ENCODE measurements around the gene MCHR1. TPM values are rescaled to one million over a fixed set of nuclear protein-coding genes. Genes with fewer than 3 reads are reported as not detected.
"Not testable (repeated sequence)": the region's sequence is repeated elsewhere in the genome, so short reads cannot be mapped to it uniquely, and the experiment has no call there.

MCHR1 gene
- total RNA-seq, 2 experiments from 2014 or later, result not detected

DNA sequence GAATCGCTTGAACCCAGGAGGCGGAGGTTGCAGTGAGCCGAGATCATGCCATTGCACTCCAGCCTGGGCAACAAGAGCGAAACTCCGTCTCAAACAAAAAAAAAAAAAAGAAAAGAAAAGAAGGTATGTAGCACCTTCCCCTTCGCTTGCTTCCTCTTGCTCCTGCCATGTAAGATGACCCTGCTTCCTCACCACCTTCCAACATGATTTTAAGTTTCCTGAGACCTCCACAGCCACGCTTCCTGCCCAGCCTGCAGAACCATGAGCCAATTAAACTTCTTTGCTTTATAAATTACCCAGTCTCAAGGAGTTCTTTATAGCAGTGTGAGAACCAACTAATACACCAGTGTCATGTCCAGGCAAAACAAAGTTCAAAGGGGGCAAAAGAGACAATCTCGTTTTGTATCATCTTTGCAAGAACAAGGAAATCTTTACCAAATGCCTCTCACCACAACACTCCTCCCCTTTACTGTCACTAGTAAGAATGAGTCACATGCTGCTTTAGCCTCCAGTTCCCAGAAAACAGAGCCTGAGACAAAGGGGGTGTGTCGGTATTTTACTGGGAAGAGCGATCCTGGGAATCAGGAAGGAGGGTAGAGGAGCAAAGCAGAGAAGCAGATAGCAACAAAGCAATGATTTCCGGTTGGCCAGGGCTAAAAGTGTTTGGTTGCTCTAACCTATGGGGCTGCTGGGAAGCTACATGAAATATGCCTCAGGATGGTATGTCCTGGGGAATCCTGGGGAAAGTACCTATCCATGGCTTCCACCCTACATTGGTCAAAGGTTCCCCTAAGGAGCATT lies 10.5 kb upstream of the MCHR1 start:
- ATAC-seq (peak; percentile 84), DNase-seq (peak; percentile 48)
- CTCF ChIA-PET, result interaction anchor here (0.5 to 2.2 kb wide), 6 partner anchors 11 to 232 kb away, joined by 3 to 14 read pairs (median 3); no protein-coding TSS in a partner anchor
- H3K9me3 Mint-ChIP-seq (ENCODE audit: low read depth), result no peaks in the 10 kb centered on the region
- H3K36me3 Mint-ChIP-seq, result peaks cover 11% of the 10 kb centered on the region
- H3K4me3 Mint-ChIP-seq, result no peak overlapping the region
- no peaks in the 10 kb centered on the region for H3K27me3 Mint-ChIP-seq
- H3K27ac Mint-ChIP-seq, result peak overlapping the region; percentile 81
- peaks cover 24% of the 10 kb centered on the region for H3K4me1 Mint-ChIP-seq

DNA sequence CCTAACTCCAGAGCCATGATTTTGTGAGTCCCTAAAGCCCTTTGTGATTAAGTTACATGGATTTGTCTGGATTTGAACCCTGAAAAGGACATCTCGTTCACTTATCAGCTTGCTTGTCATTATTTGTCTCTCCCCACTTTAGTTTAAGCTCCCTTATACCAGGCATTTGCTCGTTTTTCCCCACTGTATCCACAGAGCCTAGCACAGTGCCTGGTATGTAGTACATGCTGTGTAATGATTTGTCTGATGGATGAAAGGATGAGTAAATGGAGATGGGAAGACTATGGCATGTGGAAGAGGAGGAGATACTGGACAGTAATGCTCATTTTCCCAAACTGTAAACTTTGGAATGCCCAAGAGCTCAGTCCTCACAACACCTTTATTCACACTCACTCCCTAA lies 9.2 kb upstream of the MCHR1 start:
- Mint-ChIP-seq H3K27ac (peak overlapping the region; percentile 81), H3K9me3 (ENCODE audit: low read depth) (no peaks in the 10 kb centered on the region), H3K4me1 (peaks cover 24% of the 10 kb centered on the region), H3K4me3 (no peak overlapping the region), H3K36me3 (peaks cover 11% of the 10 kb centered on the region), H3K27me3 (no peaks in the 10 kb centered on the region)
- CTCF ChIA-PET, result interaction anchor here (0.7 to 2.2 kb wide), 6 partner anchors 12 to 233 kb away, joined by 3 to 14 read pairs (median 3); no protein-coding TSS in a partner anchor
- DNase-seq, result no peak
- no peak for ATAC-seq

DNA sequence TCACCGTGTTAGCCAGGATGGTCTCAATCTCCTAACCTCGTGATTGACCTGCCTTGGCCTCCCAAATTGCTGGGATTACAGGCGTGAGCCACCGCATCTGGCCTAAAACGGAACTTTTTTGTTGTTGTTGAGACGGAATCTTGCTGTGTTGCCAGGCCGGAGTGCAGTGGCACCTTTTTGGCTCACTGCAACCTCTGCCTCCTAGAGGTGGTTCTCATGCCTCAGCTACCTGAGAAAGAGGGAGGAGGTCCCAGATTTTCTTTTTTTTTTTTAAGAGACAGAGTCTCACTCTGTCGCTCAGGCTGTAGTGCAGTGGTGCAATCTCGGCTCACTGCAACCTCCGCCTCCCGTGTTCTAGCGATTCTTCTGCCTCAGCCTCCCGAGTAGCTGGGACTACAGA lies 7.9 kb upstream of the MCHR1 start:
- Mint-ChIP-seq H3K27ac (no peak overlapping the region), H3K4me3 (no peak overlapping the region), H3K4me1 (peaks cover 24% of the 10 kb centered on the region), H3K27me3 (no peaks in the 10 kb centered on the region), H3K36me3 (peaks cover 11% of the 10 kb centered on the region), H3K9me3 (ENCODE audit: low read depth) (no peaks in the 10 kb centered on the region)
- no peak for DNase-seq
- ATAC-seq, result no peak
- CTCF ChIA-PET, result interaction anchor here (1.6 kb wide), 1 partner anchor 12 kb away, joined by 5 read pairs; no protein-coding TSS in a partner anchor

DNA sequence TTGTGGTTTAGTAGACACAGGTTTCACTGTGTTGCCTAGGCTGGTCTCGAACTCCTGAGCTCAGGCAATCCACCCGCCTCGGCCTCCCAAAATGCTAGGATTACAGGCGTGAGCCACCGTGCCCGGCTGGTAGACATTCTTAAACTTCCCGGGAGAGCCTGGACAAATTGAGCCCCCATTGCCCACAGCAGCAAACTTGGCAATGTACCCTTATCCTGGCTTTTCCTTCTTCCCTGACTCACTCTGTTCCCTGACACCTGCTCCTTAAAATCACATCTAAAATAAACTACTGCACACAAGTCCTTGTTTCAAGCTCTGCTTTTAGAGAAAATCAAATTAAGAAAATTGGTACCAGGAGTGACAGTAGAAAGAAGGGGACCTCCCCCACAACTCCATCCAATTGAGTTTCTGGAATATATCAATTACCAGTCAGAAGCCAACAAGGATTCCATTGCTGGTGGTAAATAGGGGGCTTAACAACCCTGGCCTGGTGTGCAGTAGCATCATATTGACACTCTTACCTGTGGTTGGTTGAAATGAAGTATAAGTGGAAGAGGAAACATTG lies 7.4 kb upstream of the MCHR1 start:
- CTCF ChIA-PET, result interaction anchor here (1.6 kb wide), 1 partner anchor 11 kb away, joined by 5 read pairs; no protein-coding TSS in a partner anchor
- no peak overlapping the region for H3K4me3 Mint-ChIP-seq
- DNase-seq (no peak), ATAC-seq (no peak)
- H3K36me3 Mint-ChIP-seq, result peaks cover 11% of the 10 kb centered on the region
- no peaks in the 10 kb centered on the region for H3K27me3 Mint-ChIP-seq
- no peak overlapping the region for H3K27ac Mint-ChIP-seq
- no peaks in the 10 kb centered on the region for H3K9me3 Mint-ChIP-seq (ENCODE audit: low read depth)
- H3K4me1 Mint-ChIP-seq, result peaks cover 24% of the 10 kb centered on the region

DNA sequence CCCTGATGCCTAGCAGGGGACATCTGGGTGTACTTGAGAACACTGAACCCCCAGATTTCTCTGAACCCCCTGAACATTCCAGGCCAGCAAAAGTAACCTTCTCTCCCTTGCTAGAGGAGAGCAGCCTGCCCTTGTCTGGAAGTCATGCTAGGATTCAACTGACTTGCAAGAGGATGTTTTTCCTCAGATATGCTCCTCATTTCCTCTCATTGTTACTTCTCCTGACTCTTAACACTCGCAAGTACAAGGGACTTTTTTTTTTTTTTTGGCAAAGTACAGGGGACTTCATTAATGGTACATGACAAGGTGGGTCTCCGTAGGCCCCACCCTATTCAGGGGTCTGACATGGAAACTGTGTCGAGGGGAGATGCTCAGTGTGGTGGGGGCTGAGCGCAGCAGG lies 6.3 kb upstream of the MCHR1 start:
- CTCF ChIA-PET, result interaction anchor here (1.6 to 2.3 kb wide), 2 partner anchors 10 kb away, joined by 5 to 10 read pairs; no protein-coding TSS in a partner anchor
- Mint-ChIP-seq H3K27ac (no peak overlapping the region), H3K27me3 (no peaks in the 10 kb centered on the region), H3K36me3 (peaks cover 9% of the 10 kb centered on the region), H3K4me3 (no peak overlapping the region), H3K9me3 (ENCODE audit: low read depth) (no peaks in the 10 kb centered on the region), H3K4me1 (peaks cover 20% of the 10 kb centered on the region)
- DNase-seq, result no peak
- no peak for ATAC-seq

DNA sequence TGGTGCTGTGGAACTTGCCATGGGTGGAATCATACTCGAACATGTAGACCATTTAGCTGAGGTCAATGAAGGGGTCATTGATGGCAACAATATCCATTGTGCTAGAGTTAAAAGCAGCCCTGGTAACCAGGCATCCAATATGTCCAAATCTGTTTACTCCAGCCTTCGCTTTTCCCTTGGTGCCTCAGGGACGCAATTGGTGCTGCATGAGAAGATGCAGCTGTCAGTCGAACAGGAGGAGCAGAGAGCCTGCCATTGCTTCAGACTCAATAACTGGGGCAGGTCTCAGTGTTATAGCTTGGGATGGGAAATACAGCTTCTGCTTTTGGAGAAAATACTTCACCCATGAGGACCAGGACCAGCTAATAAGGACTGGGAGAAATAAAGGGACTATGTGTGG lies 5.0 kb upstream of the MCHR1 start:
- no peaks in the 10 kb centered on the region for H3K9me3 Mint-ChIP-seq (ENCODE audit: low read depth)
- peaks cover 9% of the 10 kb centered on the region for H3K4me1 Mint-ChIP-seq
- H3K27ac Mint-ChIP-seq, result no peak overlapping the region
- peaks cover 4% of the 10 kb centered on the region for H3K36me3 Mint-ChIP-seq
- no peak for ATAC-seq
- no peak overlapping the region for H3K4me3 Mint-ChIP-seq
- no peak for DNase-seq
- peaks cover 3% of the 10 kb centered on the region for H3K27me3 Mint-ChIP-seq
- CTCF ChIA-PET, result interaction anchor here (2.3 kb wide), 2 partner anchors 9 to 28 kb away, joined by 9 to 10 read pairs; no protein-coding TSS in a partner anchor

DNA sequence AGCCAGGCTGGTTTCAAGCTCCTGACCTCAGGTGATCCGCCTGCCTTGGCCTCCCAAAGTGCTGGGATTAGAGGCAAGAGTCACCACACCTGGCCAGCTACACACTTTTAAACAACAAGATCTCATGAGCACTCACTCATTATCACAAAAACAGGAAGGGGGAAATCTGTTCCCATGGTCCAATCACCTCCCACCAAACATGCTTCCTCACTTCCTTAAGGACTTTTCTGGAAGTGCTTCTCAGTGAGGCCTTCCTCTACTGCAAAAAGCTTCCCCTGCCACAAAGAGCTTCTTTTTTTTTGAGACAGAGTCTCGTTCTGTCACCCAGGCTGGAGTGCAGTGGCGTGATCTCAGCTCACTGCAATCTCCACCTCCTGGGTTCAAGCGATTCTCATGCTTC lies 3.1 kb upstream of the MCHR1 start:
- not testable (repeated sequence) for DNase-seq; H3K9me3 Mint-ChIP-seq (ENCODE audit: low read depth)
- CTCF ChIA-PET, result interaction anchor here (0.8 to 1.2 kb wide), 3 partner anchors 32 to 223 kb away, joined by 3 read pairs; no protein-coding TSS in a partner anchor

DNA sequence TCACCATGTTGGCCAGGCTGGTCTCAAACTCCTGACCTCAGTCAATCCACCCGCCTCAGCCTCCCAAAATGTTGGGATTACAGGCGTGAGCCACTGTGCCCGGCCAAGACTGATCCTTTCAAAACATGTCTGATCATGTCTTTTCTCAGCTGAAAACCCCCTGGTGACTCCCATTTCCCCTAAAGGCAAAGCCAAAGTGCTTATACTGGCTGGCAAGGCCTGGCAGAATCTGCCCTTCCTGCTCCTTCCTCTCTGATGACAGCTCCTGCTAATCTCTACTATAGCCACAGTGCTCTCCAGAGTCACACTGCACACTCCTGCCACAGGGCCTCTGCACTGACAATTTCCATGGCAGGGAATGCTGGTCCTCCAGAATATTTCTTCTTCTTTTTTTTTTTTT lies 2.6 kb upstream of the MCHR1 start:
- peaks cover 2% of the 10 kb centered on the region for H3K36me3 Mint-ChIP-seq
- no peaks in the 10 kb centered on the region for H3K4me1 Mint-ChIP-seq
- no peak overlapping the region for H3K4me3 Mint-ChIP-seq
- peaks cover 16% of the 10 kb centered on the region for H3K27me3 Mint-ChIP-seq
- H3K9me3 Mint-ChIP-seq (ENCODE audit: low read depth), result no peaks in the 10 kb centered on the region
- no peak for DNase-seq
- no peak overlapping the region for H3K27ac Mint-ChIP-seq
- CTCF ChIA-PET, result interaction anchor here (0.8 to 1.2 kb wide), 2 partner anchors 178 to 222 kb away, joined by 3 read pairs; no protein-coding TSS in a partner anchor
- no peak for ATAC-seq

More for the DNA sequence above, 3.1 kb upstream of the MCHR1 start:
- not testable (repeated sequence) for H3K27ac Mint-ChIP-seq, ATAC-seq, H3K36me3 Mint-ChIP-seq, H3K4me1 Mint-ChIP-seq, H3K4me3 Mint-ChIP-seq
- H3K27me3 Mint-ChIP-seq, result peaks cover 16% of the 10 kb centered on the region

DNA sequence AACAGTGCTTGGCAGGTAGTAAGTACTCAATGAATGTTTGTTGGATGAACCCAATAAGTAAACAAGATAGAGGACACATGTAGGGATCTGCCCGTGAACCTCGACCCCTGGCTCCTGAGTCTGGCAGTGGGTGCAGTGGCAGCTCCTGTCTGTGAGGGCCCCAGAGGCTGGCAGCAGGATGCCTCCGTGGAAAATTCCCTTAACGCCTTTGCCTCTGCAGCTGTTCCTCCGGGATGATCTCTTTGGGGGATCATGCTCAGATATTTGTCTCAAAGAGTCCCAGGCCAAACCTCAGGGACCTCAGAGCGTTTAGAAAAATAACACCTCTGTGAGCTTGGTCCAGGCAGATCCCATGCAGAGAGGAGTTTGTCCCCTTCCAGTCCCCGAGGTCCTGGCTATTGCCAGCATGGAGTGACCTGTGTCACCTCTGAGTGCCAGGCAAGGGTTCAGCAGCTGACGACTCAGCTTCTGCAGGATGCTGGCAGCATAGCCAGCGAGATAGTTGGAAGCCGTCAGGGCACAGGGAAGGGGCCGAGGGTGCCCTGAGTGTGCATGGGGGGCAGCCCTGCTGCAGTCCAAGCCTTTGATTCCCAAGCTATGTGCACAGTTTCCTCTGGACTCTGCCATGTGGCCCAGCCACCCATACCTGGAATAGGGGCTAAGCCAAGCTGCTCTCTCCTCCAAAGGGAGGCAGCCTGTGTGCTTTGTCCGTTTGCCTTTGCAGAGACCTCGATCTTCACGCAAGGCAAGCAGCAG lies 613 bp upstream of the MCHR1 start:
- Mint-ChIP-seq H3K27me3 (peaks cover 16% of the 10 kb centered on the region), H3K27ac (no peak overlapping the region), H3K4me3 (no peak overlapping the region), H3K36me3 (no peaks in the 10 kb centered on the region), H3K4me1 (peaks cover 20% of the 10 kb centered on the region), H3K9me3 (ENCODE audit: low read depth) (no peaks in the 10 kb centered on the region)
- CTCF ChIA-PET, result interaction anchor here (1.2 kb wide), 1 partner anchor 15 kb away, joined by 3 read pairs; no protein-coding TSS in a partner anchor
- DNase-seq (no peak), ATAC-seq (no peak)

DNA sequence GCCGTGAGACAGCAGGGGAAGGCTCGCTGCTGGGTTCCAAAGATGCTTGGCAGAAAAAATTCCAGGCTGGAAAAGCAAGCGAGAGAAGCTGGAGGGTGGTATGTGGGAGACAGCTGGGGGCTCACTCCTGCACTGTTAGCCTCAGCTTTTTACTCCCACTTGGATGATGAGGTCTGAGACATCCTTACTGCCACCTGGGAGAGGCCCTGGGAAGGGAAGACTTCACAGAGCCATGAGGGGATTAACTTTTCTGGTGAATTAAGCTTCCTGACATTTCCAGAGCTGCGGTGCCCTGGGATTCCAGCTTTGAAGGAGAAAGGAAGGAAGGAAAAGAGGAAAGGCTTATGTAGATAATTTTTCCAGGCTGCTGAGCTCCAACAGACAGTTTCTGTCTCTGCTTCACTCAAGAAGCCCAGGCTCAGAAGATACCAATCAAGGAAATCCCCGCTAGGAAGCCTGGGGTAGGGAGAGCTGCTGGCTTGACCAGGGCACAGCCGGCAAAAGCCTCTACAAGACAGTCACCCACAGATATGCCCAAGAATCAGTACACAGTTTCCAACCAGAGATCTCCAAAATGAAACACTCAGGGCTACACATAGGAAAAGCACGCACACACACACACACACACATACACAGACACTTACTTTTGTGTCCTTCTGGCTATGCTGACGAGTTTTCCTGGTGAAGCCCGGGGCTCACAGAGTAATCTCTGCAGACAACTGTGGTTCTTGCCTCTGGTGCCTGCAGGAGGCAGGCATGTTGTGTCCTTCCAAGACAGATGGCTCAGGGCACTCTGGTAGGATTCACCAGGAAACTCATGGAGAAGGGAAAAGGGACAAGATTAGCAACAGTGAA lies 907 bp downstream of the MCHR1 start:
- Mint-ChIP-seq H3K27me3 (peaks cover 16% of the 10 kb centered on the region), H3K4me3 (no peak overlapping the region), H3K36me3 (no peaks in the 10 kb centered on the region), H3K4me1 (peaks cover 31% of the 10 kb centered on the region), H3K27ac (no peak overlapping the region), H3K9me3 (ENCODE audit: low read depth) (no peaks in the 10 kb centered on the region)
- no peak for DNase-seq
- no peak for ATAC-seq
- CTCF ChIA-PET, result interaction anchor here (1.2 kb wide), 1 partner anchor 219 kb away, joined by 3 read pairs; no protein-coding TSS in a partner anchor

DNA sequence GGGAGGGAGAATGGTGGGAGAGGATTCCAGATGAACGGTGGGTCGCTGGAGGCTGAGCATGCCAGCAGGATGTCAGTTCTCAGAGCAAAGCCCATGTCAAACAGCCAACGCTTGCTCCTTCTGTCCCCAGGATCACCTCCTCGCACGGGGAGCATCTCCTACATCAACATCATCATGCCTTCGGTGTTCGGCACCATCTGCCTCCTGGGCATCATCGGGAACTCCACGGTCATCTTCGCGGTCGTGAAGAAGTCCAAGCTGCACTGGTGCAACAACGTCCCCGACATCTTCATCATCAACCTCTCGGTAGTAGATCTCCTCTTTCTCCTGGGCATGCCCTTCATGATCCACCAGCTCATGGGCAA lies 1.5 kb downstream of the MCHR1 start:
- ATAC-seq (no peak), DNase-seq (no peak)
- H3K4me3 Mint-ChIP-seq, result no peak overlapping the region
- no peaks in the 10 kb centered on the region for H3K36me3 Mint-ChIP-seq
- peaks cover 16% of the 10 kb centered on the region for H3K27me3 Mint-ChIP-seq
- H3K9me3 Mint-ChIP-seq (ENCODE audit: low read depth), result no peaks in the 10 kb centered on the region
- no peak overlapping the region for H3K27ac Mint-ChIP-seq
- H3K4me1 Mint-ChIP-seq, result peaks cover 33% of the 10 kb centered on the region
- CTCF ChIA-PET, result interaction anchor here (1.2 kb wide), 1 partner anchor 218 kb away, joined by 3 read pairs; no protein-coding TSS in a partner anchor

DNA sequence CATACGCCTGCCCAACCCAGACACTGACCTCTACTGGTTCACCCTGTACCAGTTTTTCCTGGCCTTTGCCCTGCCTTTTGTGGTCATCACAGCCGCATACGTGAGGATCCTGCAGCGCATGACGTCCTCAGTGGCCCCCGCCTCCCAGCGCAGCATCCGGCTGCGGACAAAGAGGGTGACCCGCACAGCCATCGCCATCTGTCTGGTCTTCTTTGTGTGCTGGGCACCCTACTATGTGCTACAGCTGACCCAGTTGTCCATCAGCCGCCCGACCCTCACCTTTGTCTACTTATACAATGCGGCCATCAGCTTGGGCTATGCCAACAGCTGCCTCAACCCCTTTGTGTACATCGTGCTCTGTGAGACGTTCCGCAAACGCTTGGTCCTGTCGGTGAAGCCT lies 2.2 kb downstream of the MCHR1 start:
- ATAC-seq, result no peak
- DNase-seq, result no peak
- CTCF ChIA-PET, result interaction anchor here (1.6 to 5.1 kb wide), 5 partner anchors 12 to 218 kb away, joined by 4 to 116 read pairs (median 28); no protein-coding TSS in a partner anchor
- H3K4me1 Mint-ChIP-seq, result peaks cover 35% of the 10 kb centered on the region
- H3K27me3 Mint-ChIP-seq, result peaks cover 16% of the 10 kb centered on the region
- no peaks in the 10 kb centered on the region for H3K36me3 Mint-ChIP-seq
- H3K9me3 Mint-ChIP-seq (ENCODE audit: low read depth), result no peaks in the 10 kb centered on the region
- H3K4me3 Mint-ChIP-seq, result no peak overlapping the region
- H3K27ac Mint-ChIP-seq, result no peak overlapping the region

Data from activated CD8-positive, alpha-beta memory T cell treated with anti-CD3 and anti-CD28 coated beads, Interleukin-2, amount 10 ng/mL, durations not matched to agents 7 days and 5 days (primary cell).